IPS DF 6.9 (cell line): Measurements from ENCODE around the gene ALK.

Experiments used
- DNase-seq: peaks from one replicate; pipeline ENCODE4 v3.0.0-alpha.2; 2013; ENCODE audit warnings: low read depth, low spot score
- H3K27ac ChIP-seq: one replicate; pipeline ENCODE4 v1.5.1; 2013; ENCODE audit warnings: low read length, control low read depth
- H3K27me3 ChIP-seq: 2 replicates; pipeline ENCODE4 v1.6.1; 2013; ENCODE audit warnings: mild to moderate bottlenecking, low read length; ENCODE audit not compliant: control insufficient read depth, insufficient read depth
- H3K36me3 ChIP-seq: 2 replicates; pipeline ENCODE4 v1.6.1; 2013; ENCODE audit warnings: low read length; ENCODE audit not compliant: control insufficient read depth, insufficient read depth
- H3K4me1 ChIP-seq: 2 replicates; pipeline ENCODE4 v1.6.1; 2013; ENCODE audit warnings: low read length; ENCODE audit not compliant: control insufficient read depth, insufficient read depth
- H3K4me3 ChIP-seq: 2 replicates; pipeline ENCODE4 v1.5.1; 2013; ENCODE audit warnings: mild to moderate bottlenecking, low read length
- H3K9me3 ChIP-seq: 2 replicates; pipeline ENCODE4 v1.6.1; 2013; ENCODE audit warnings: low read length, inconsistent platforms; ENCODE audit not compliant: control insufficient read depth, insufficient read depth
- WGBS: extraction: QIAGEN DNeasy Blood & Tissue Kit; methylation state at CpG from one replicate; pipeline ENCODE4 v1.1.7; 2013; ENCODE audit warnings: mixed read lengths, missing lambda C conversion rate; ENCODE audit not compliant: insufficient read length, insufficient coverage; 5-methylcytosine and 5-hydroxymethylcytosine counted together

Gene ALK

GRCh38 chr2:29530281-29530680, 391.1 kb downstream of the ALK start:
- Histone ChIP-seq H3K36me3 (no peaks in the 10 kb centered on the region), H3K4me3 (no peak overlapping the region), H3K27me3 (no peaks in the 10 kb centered on the region), H3K27ac (no peak overlapping the region), H3K4me1 (no peaks in the 10 kb centered on the region), H3K9me3 (no peaks in the 10 kb centered on the region)
- no CpG with 5 or more reads among the region's 2 CpGs for WGBS
- DNase-seq, result no peak

GRCh38 chr2:29528891-29529520, 392.4 kb downstream of the ALK start:
- DNase-seq, result no peak
- Histone ChIP-seq H3K9me3 (no peaks in the 10 kb centered on the region), H3K4me1 (no peaks in the 10 kb centered on the region), H3K27me3 (no peaks in the 10 kb centered on the region), H3K27ac (no peak overlapping the region), H3K36me3 (no peaks in the 10 kb centered on the region), H3K4me3 (no peak overlapping the region)
- no CpG with 5 or more reads among the region's 18 CpGs for WGBS

DNA sequence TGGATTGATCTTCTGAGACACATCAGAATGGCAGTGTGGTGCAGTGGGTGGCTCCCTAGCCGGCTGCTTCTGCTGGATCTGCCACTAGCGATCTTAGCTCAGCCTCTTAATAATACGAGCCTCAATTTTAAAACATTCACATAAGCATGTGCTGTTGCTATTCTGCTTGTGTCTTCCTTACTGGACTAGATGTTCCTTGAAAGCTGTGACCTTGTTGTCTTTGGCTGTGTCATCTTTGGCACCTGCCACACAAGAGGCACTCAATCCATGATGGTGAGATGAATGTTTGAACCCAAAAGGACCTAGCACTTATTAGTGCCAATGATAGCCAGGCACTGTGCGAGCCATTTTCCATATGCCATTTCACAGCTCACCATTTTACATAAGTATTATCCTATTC, 393.0 kb downstream of the ALK start:
- Histone ChIP-seq H3K27ac (no peak overlapping the region), H3K27me3 (no peaks in the 10 kb centered on the region), H3K9me3 (no peaks in the 10 kb centered on the region), H3K36me3 (no peaks in the 10 kb centered on the region), H3K4me1 (no peaks in the 10 kb centered on the region), H3K4me3 (no peak overlapping the region)
- DNase-seq, result no peak
- no CpG with 5 or more reads among the region's 4 CpGs for WGBS

DNA sequence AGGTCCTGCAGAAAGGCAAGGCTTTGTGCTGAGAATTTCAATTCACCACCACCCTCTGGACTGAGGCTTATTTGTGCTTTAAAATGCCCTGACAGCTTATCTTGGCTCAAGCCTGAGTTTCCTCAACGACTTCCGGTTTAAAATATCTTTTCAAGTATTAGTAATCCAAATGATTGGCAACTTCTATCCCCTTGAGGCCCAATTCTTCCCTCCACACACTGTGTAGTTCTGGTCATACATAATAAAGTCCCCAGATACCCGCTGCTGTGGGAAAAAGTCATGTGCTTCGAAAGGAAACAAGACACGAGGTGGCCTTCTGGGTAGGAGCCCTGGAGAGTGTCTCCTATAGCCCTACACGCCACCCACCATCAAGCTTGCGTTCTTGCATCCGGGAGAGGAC, 393.4 kb downstream of the ALK start:
- H3K36me3 ChIP-seq, result no peaks in the 10 kb centered on the region
- no peak overlapping the region for H3K27ac ChIP-seq
- no CpG with 5 or more reads among the region's 8 CpGs for WGBS
- DNase-seq, result no peak
- no peaks in the 10 kb centered on the region for H3K9me3 ChIP-seq
- H3K4me3 ChIP-seq, result no peak overlapping the region
- no peaks in the 10 kb centered on the region for H3K27me3 ChIP-seq
- no peaks in the 10 kb centered on the region for H3K4me1 ChIP-seq

DNA sequence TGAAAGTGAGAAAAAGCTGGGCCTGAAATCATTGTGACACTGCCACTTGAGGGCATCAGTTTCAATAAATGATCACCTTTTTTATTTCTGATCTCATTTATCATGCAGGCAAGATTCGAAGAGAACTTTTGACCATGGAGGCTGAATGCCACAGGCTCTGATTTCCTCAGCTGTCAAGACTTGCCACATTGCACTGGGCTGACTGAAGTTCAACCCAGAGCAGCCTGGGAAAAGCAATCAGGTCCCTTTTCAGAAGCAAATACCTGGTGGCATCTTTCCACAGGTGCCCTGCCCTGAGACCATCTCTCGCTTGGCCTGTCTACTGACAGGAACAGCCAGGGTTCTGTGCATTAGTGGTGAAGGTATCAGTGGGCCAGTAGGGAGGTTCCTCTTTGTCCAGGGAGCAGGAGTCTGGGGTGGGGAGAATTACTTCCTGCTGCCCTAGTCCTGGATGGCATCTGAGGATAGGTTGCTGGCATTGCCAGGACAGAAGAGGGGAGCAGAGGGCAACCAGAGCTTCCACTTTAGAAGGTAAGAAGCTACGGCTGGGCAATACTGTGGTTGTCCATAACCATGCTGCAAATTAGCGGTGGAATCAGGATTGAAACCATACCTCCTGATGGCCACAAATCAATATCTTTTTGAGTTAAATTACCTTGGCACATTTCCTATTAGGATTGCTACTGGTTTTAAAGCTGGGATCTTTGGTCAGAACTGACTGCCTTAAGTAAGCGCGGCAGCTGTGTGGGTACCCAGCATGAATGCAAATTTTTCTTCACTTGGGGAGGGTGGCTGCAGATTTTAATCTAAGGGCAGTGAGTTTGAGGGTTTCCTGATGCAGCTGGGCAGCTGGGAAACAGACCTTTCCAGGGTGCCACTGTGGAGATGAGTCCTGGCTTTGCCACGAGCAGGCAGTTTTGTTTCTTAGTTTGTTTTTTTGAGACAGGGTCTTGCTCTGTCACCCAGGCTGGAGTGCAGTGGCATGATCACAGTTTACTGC, 394.5 kb downstream of the ALK start:
- Histone ChIP-seq H3K27me3 (no peaks in the 10 kb centered on the region), H3K9me3 (no peaks in the 10 kb centered on the region), H3K36me3 (no peaks in the 10 kb centered on the region), H3K27ac (no peak overlapping the region), H3K4me1 (peaks cover 1% of the 10 kb centered on the region; the same call in 1 of the 2 replicates), H3K4me3 (no peak overlapping the region)
- no peak for DNase-seq
- WGBS, result no CpG with 5 or more reads among the region's 7 CpGs

DNA sequence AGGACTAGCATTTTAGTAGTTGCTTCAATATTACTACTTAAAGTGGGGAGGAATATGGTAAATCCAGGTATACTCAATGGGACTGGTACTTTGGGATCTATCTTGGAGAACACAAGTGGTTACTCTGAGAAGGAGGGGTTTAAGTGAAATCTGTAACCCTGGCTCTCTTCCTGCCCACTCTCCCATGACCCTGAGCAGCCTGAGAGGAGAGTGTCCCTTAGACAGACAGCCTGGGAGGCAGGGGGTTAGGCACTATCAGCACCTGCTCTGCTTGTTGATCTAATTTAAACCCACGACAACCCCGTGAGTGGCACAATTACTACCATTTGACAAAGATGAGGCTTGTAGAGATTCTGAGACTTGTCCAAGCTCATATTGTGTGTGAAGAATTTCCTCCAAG, 395.5 kb downstream of the ALK start:
- Histone ChIP-seq H3K36me3 (no peaks in the 10 kb centered on the region), H3K4me3 (no peak overlapping the region), H3K9me3 (no peaks in the 10 kb centered on the region), H3K4me1 (peaks cover 1% of the 10 kb centered on the region; the same call in 1 of the 2 replicates), H3K27me3 (no peaks in the 10 kb centered on the region), H3K27ac (no peak overlapping the region)
- DNase-seq, result no peak
- no CpG with 5 or more reads among the region's 2 CpGs for WGBS

- no peaks in the 10 kb centered on the region for H3K27me3 ChIP-seq
- no peak overlapping the region for H3K4me3 ChIP-seq
- H3K4me1 ChIP-seq, result peaks cover 1% of the 10 kb centered on the region; the same call in 1 of the 2 replicates
- no peaks in the 10 kb centered on the region for H3K36me3 ChIP-seq
- H3K27ac ChIP-seq, result no peak overlapping the region
- WGBS, result 91% methylated on average over 1 of the region's 1 CpG
- H3K9me3 ChIP-seq, result no peaks in the 10 kb centered on the region
- DNase-seq, result no peak
Observed at GRCh38 chr2:29524652-29525051, 396.7 kb downstream of the ALK start.

DNA sequence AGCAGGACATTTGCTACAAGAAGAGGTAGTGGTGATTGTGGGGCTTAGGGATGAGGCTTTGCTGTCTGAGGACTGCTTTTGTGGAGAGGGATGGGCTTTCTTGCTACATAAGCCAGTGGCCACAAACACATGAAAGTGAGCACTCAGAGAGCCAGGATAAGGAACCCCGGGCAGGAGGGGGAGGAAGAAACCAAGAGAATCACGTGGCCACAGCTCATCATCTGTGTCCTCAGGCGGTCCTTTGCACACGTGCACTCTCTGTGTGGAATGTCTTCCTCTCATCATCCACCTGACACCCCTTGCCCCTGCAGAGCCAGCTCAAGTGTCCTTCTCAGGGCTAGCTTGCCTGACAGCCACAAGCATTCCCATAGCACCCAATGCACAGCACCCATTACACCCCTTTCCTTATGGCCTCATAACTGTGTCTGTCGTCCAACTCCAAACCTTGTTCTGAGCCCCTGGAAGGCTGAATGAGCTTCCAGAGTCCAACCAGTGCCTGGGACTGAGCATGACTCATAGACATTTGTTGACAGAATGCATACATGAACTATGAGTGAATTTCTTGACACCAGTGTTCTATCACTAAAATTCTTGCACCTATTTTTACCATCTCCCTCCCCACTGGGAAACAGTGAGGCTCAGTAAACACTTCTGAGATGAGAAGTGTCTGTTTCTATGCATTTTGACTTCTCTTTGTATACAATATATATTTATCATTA, 398.3 kb downstream of the ALK start:
- H3K4me3 ChIP-seq, result no peak overlapping the region
- H3K9me3 ChIP-seq, result no peaks in the 10 kb centered on the region
- H3K36me3 ChIP-seq, result no peaks in the 10 kb centered on the region
- peaks cover 1% of the 10 kb centered on the region; the same call in 1 of the 2 replicates for H3K4me1 ChIP-seq
- H3K27me3 ChIP-seq, result no peaks in the 10 kb centered on the region
- no CpG with 5 or more reads among the region's 5 CpGs for WGBS
- no peak overlapping the region for H3K27ac ChIP-seq
- no peak for DNase-seq

- Histone ChIP-seq H3K9me3 (no peaks in the 10 kb centered on the region), H3K27me3 (no peaks in the 10 kb centered on the region), H3K27ac (no peak overlapping the region), H3K4me1 (peaks cover 1% of the 10 kb centered on the region; the same call in 1 of the 2 replicates), H3K4me3 (no peak overlapping the region), H3K36me3 (no peaks in the 10 kb centered on the region)
- DNase-seq, result no peak
- WGBS, result 100% methylated on average over 2 of the region's 5 CpGs
Observed at GRCh38 chr2:29520001-29520400, 401.4 kb downstream of the ALK start.

DNA sequence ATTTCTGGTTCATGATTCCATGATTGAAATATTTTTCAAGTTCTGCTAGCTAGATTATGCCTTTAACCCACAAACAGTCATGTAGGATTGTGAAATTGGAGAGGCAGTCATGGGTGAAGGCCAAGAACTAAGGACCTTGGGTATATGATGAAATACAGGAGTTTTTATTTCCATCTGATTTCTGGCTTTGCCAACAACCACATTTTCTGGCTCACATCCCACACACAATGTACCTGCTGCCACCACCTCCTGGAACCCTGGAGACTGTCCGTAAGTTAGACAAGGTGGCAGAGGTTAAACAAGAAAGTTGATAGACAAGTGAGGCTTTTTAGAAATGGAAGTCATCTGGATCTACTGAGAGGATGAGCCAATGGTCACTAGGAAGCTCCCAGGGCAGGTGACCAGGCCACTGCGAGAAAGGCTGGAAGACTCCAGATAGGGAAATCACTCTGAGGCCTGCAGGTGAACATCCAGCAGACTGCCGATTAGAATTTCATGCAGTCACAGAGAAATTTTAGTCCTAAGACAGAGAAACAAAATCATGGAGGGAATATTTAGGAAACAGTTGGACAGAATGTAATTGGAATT, 402.0 kb downstream of the ALK start:
- H3K4me3 ChIP-seq, result no peak overlapping the region
- H3K9me3 ChIP-seq, result no peaks in the 10 kb centered on the region
- no peaks in the 10 kb centered on the region for H3K27me3 ChIP-seq
- DNase-seq, result no peak
- H3K36me3 ChIP-seq, result no peaks in the 10 kb centered on the region
- H3K4me1 ChIP-seq, result peaks cover 1% of the 10 kb centered on the region; the same call in 1 of the 2 replicates
- no CpG with 5 or more reads among the region's 3 CpGs for WGBS
- no peak overlapping the region for H3K27ac ChIP-seq
